Measurements from ENCODE around the gene FYTTD1.
A peak's percentile ranks its signal among the peaks of the same experiment; 100 is the strongest.

Gene FYTTD1

DNA sequence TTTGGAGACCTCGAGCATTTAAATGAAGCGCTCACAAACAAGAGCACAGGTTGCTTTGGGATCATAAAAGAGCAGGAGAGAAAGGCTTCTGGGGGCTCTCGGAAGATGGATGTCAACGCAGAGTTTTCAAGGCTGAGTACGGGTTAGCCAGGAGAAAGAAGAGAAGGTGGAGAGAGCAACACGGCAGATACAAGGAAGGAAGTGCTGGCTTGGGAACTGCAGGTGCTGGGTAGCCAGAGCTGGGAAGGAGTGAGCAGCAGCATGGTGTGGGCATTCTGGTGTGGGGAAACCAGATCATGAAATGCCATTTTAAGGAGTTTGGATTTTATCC, 12.4 kb upstream of the FYTTD1 start:
- Histone ChIP-seq H3K9me3 (ENCODE audit: control insufficient read depth in 2 of 2, low read length in 2 of 2) (no peaks in the 10 kb centered on the region), H3K4me1 (ENCODE audit: control insufficient read depth, insufficient read depth, low read length) (peaks cover 15% of the 10 kb centered on the region), H3K27me3 (ENCODE audit: control insufficient read depth in 1 of 2, insufficient read depth in 2 of 2, low read length in 2 of 2) (no peaks in the 10 kb centered on the region), H3K36me3 (ENCODE audit: control insufficient read depth in 2 of 2, insufficient read depth in 2 of 2, low read length in 2 of 2) (no peaks in the 10 kb centered on the region), H3K9ac (ENCODE audit: low read length in 2 of 2) (peak overlapping the region; percentile 71 to 84), H3K27ac (ENCODE audit: low read length) (peak overlapping the region; percentile 83), H3K4me3 (ENCODE audit: low read length in 2 of 2) (peak overlapping the region; percentile 71 to 87)

DNA sequence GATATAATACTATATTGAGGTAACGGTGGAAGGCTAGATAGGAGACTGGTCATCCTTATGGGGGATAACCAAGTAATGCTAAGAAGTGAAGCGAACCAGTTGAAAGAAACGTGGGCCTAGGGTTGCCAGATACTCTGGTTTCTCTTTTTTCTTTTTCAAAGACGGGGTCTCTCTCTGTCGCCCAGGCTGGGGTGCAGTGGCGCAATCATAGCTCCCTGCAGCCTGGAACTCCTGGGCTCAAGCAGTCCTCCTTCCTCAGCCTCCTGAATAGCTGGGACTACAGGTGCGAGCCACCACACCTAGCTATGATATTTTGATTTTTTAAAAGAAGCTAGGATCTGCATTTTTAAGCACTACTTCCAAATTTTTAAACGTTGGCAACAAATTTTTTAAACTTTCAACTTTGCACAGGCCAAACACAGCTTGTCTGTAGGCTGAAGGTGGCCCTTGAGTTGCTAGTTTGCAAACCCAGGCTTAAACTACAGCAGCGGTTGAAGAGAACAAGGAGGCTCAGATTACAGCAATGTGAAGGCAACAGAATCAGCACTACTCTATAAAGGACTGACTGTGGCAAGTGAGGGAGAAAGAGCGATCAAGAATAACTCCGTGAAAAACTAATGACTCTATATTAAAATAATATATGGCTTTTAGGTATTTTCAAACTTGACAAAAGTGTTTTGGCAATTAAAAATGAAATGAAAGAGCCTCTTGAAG, 11.8 kb upstream of the FYTTD1 start:
- peak overlapping the region; percentile 83 for H3K27ac ChIP-seq (ENCODE audit: low read length)
- no peaks in the 10 kb centered on the region for H3K9me3 ChIP-seq (ENCODE audit: control insufficient read depth in 2 of 2, low read length in 2 of 2)
- peak overlapping the region in 1 of 2 donors; percentile 87 for H3K4me3 ChIP-seq (ENCODE audit: low read length in 2 of 2)
- H3K36me3 ChIP-seq (ENCODE audit: control insufficient read depth in 2 of 2, insufficient read depth in 2 of 2, low read length in 2 of 2) = no peaks in the 10 kb centered on the region
- H3K9ac ChIP-seq (ENCODE audit: low read length in 2 of 2) = peak overlapping the region; percentile 71 to 84
- H3K4me1 ChIP-seq (ENCODE audit: control insufficient read depth, insufficient read depth, low read length) = peaks cover 15% of the 10 kb centered on the region
- no peaks in the 10 kb centered on the region for H3K27me3 ChIP-seq (ENCODE audit: control insufficient read depth in 1 of 2, insufficient read depth in 2 of 2, low read length in 2 of 2)

DNA sequence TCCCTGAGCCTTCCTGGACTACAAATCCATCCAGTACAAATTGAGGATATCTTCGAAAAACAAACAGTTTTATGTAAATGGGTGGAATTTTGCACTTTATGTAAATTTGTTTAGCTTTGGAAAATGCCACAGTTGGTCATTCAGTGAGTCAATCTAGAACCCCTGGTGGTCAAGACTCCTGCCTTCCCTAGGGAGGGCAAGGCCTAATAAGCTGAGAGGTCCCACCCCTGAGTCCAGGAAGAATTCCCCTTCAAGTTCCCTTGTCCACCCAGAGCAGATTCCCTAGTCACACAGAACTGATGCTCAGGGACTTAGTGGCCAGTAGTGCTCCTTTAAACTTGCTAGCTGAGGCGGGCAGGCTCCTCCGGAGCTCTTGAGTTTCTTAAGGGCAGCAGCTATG, 6.9 kb upstream of the FYTTD1 start:
- H3K27ac ChIP-seq (ENCODE audit: low read length) = no peak overlapping the region
- no peaks in the 10 kb centered on the region for H3K9me3 ChIP-seq (ENCODE audit: control insufficient read depth in 2 of 2, low read length in 2 of 2)
- no peak overlapping the region for H3K9ac ChIP-seq (ENCODE audit: low read length in 2 of 2)
- no peaks in the 10 kb centered on the region for H3K36me3 ChIP-seq (ENCODE audit: control insufficient read depth in 2 of 2, insufficient read depth in 2 of 2, low read length in 2 of 2)
- no peak overlapping the region for H3K4me3 ChIP-seq (ENCODE audit: low read length in 2 of 2)
- peaks cover 4% of the 10 kb centered on the region for H3K4me1 ChIP-seq (ENCODE audit: control insufficient read depth, insufficient read depth, low read length)
- H3K27me3 ChIP-seq (ENCODE audit: control insufficient read depth in 1 of 2, insufficient read depth in 2 of 2, low read length in 2 of 2) = no peaks in the 10 kb centered on the region

DNA sequence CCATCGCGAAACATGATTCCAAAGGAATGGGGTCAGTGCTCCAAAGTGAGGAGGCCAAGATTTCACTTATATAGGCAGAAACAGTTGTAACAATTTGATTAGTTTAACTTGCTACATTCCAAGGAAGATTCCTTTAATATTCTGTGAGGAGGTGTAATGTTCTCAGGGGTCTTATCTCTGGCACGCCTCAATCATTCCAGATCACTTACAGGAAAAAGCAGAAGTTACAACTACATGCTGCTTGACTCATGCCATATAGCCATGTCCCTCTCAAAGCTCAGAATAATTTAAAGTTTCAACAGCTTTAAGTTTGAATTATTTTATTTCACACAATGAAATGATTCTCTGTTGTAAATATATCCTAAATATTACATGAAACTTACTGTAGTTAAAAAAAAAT, 3.5 kb upstream of the FYTTD1 start:
- Histone ChIP-seq H3K4me1 (ENCODE audit: control insufficient read depth, insufficient read depth, low read length) (peaks cover 8% of the 10 kb centered on the region), H3K36me3 (ENCODE audit: control insufficient read depth in 2 of 2, insufficient read depth in 2 of 2, low read length in 2 of 2) (no peaks in the 10 kb centered on the region), H3K27me3 (ENCODE audit: control insufficient read depth in 1 of 2, insufficient read depth in 2 of 2, low read length in 2 of 2) (no peaks in the 10 kb centered on the region), H3K9ac (ENCODE audit: low read length in 2 of 2) (no peak overlapping the region), H3K27ac (ENCODE audit: low read length) (no peak overlapping the region), H3K9me3 (ENCODE audit: control insufficient read depth in 2 of 2, low read length in 2 of 2) (no peaks in the 10 kb centered on the region), H3K4me3 (ENCODE audit: low read length in 2 of 2) (no peak overlapping the region)

DNA sequence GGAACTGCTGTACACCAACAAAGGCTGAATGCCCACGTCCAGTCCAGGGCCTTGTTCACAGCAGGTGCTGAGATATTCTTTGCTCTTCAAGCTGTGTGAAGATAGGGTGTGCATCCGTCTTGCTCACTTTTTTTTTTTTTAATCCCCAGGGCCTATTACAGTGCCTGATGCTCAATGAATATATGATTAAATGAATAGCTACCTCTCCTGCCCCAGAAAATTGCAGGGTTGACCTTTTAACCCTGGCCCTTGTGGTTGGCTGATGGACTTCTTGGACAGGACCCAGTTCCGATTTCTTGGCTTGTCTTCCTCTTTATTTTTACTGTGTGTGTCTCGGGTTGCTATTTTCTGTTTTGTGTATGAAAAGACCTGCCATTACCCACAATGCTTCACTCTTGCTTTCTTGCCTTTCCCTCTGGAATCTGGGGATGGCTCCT, 2.9 kb upstream of the FYTTD1 start:
- H3K27me3 ChIP-seq (ENCODE audit: control insufficient read depth in 1 of 2, insufficient read depth in 2 of 2, low read length in 2 of 2) = no peaks in the 10 kb centered on the region
- H3K9me3 ChIP-seq (ENCODE audit: control insufficient read depth in 2 of 2, low read length in 2 of 2) = no peaks in the 10 kb centered on the region
- no peaks in the 10 kb centered on the region for H3K36me3 ChIP-seq (ENCODE audit: control insufficient read depth in 2 of 2, insufficient read depth in 2 of 2, low read length in 2 of 2)
- no peak overlapping the region for H3K4me3 ChIP-seq (ENCODE audit: low read length in 2 of 2)
- H3K4me1 ChIP-seq (ENCODE audit: control insufficient read depth, insufficient read depth, low read length) = peaks cover 13% of the 10 kb centered on the region
- H3K9ac ChIP-seq (ENCODE audit: low read length in 2 of 2) = no peak overlapping the region
- no peak overlapping the region for H3K27ac ChIP-seq (ENCODE audit: low read length)

DNA sequence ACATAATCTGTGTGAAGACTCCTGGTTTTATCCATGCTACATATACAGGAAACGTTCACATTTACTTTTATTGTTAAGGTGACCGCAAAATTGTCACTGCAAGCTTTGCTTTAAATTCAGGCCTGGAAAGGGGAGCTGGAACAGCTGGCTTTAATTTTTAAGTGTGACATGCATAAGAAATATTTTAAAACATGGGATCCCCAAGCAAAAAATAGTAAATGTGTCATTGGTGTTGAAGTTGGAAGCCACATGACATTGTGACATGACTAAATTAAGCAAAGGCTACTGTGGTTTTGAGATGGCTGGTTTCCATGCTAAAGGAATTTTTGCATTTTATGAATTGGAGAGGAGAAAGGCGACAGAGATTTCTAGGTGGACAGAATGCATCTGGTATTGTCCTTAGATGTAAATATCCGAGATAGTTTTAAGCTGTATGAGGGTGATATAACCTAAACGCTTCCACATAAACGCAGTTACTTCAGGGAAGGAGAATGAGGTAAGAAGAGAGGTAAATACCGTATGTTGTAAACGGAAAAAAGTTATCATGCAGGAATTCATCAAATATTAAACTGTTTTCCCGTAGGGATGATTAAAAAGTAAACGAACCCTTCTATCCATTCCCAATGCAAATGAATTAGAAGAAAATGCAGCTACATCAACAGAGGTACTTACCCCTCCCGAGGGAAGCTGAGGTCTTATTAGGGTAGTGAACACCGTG, 927 bp upstream of the FYTTD1 start:
- H3K36me3 ChIP-seq (ENCODE audit: control insufficient read depth in 2 of 2, insufficient read depth in 2 of 2, low read length in 2 of 2) = no peaks in the 10 kb centered on the region
- H3K4me3 ChIP-seq (ENCODE audit: low read length in 2 of 2) = peak overlapping the region; percentile 68 to 89
- peak overlapping the region; percentile 61 to 87 for H3K9ac ChIP-seq (ENCODE audit: low read length in 2 of 2)
- H3K27ac ChIP-seq (ENCODE audit: low read length) = peak overlapping the region; percentile 89
- H3K9me3 ChIP-seq (ENCODE audit: control insufficient read depth in 2 of 2, low read length in 2 of 2) = no peaks in the 10 kb centered on the region
- peaks cover 18% of the 10 kb centered on the region for H3K4me1 ChIP-seq (ENCODE audit: control insufficient read depth, insufficient read depth, low read length)
- H3K27me3 ChIP-seq (ENCODE audit: control insufficient read depth in 1 of 2, insufficient read depth in 2 of 2, low read length in 2 of 2) = no peaks in the 10 kb centered on the region

DNA sequence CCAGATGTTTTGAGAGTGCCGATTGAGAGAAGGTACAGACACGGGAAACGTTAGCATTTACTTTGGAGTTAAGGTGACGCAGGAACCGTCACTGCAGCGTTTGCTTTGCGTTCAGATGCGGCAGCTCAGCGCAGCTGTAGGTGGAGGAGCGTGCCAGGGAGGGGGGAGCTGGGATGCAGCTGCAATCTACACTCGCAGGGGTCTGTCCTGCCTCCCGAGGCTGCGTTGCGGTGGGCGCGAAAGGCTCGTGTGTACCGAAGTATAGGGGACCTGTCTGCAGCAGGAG, 425 bp upstream of the FYTTD1 start:
- H3K36me3 ChIP-seq (ENCODE audit: control insufficient read depth in 2 of 2, insufficient read depth in 2 of 2, low read length in 2 of 2) = no peaks in the 10 kb centered on the region
- no peaks in the 10 kb centered on the region for H3K27me3 ChIP-seq (ENCODE audit: control insufficient read depth in 1 of 2, insufficient read depth in 2 of 2, low read length in 2 of 2)
- H3K27ac ChIP-seq (ENCODE audit: low read length) = peak overlapping the region; percentile 89
- peak overlapping the region; percentile 68 to 89 for H3K4me3 ChIP-seq (ENCODE audit: low read length in 2 of 2)
- H3K9ac ChIP-seq (ENCODE audit: low read length in 2 of 2) = peak overlapping the region; percentile 61 to 87
- H3K9me3 ChIP-seq (ENCODE audit: control insufficient read depth in 2 of 2, low read length in 2 of 2) = no peaks in the 10 kb centered on the region
- peaks cover 18% of the 10 kb centered on the region for H3K4me1 ChIP-seq (ENCODE audit: control insufficient read depth, insufficient read depth, low read length)

DNA sequence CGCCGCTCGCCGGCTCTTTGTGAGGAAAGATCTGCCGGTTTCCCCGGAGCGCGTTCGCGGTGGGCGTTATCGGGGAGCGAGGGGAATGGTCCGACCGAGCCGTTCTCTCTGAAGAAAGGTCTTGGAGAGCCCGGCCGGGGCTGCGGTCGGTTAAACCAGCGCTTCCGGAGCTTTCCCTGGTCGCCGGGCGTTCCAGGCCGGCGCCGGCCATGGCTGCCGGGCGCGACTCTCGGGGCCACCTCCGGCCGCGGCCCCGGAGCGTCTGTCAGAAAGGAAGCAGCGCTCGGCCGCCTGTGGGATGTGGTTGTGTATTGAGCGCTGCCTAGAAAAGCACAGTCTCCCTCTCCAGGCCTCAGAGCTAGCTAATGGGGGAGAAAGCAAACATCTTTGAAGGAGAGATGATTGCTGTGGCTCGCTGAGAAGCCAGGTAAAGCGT, 731 bp downstream of the FYTTD1 start:
- peak overlapping the region; percentile 89 for H3K27ac ChIP-seq (ENCODE audit: low read length)
- H3K4me3 ChIP-seq (ENCODE audit: low read length in 2 of 2) = peak overlapping the region; percentile 59 to 89
- H3K9me3 ChIP-seq (ENCODE audit: control insufficient read depth in 2 of 2, low read length in 2 of 2) = no peaks in the 10 kb centered on the region
- H3K4me1 ChIP-seq (ENCODE audit: control insufficient read depth, insufficient read depth, low read length) = peaks cover 18% of the 10 kb centered on the region
- no peaks in the 10 kb centered on the region for H3K36me3 ChIP-seq (ENCODE audit: control insufficient read depth in 2 of 2, insufficient read depth in 2 of 2, low read length in 2 of 2)
- H3K9ac ChIP-seq (ENCODE audit: low read length in 2 of 2) = peak overlapping the region; percentile 61 to 92
- no peaks in the 10 kb centered on the region for H3K27me3 ChIP-seq (ENCODE audit: control insufficient read depth in 1 of 2, insufficient read depth in 2 of 2, low read length in 2 of 2)

DNA sequence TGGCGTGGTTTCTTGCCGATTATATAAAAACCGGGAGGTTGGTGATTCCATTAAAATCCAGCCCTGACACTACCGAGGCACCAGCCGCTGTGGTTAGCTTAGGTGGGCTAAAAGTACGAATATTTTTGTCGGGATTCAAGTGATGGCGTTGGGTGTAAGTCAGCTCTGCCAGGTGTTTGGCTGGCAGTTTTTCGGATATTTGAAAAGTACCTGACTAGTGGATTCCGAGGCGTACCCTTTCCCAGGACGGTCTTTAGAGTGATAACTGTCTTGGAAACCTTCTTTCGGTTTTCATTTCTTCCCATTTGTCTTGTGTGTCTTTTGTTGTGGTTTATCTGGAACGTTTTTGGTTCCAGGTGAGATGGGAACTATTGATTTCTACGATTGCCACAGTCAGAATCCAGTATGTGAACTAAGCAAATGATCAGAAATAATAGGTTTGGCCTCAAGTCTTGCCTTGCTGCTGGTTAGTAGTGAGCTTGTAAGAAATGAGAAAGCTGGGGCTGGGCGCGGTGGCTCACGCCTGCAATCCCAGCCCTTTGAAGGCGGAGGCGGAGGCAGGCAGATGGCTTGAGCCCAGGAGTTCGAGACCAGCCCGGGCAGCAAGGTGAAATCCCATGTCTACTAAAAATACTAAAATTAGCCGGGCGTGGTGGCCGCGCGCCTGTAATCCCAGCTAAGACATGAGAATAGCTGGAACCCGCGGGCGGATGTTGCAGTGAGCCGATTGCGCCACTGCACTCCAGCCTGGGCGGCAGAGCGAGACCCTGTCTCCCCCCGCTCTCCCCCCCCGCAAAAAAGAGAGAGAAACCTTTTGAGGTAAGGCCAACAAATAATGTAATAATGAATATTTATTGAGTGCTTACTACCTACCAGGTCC, 1.4 kb downstream of the FYTTD1 start:
- Histone ChIP-seq H3K36me3 (ENCODE audit: control insufficient read depth in 2 of 2, insufficient read depth in 2 of 2, low read length in 2 of 2) (no peaks in the 10 kb centered on the region), H3K27ac (ENCODE audit: low read length) (peak overlapping the region; percentile 89), H3K9ac (ENCODE audit: low read length in 2 of 2) (peak overlapping the region; percentile 61 to 92), H3K4me1 (ENCODE audit: control insufficient read depth, insufficient read depth, low read length) (peaks cover 18% of the 10 kb centered on the region), H3K9me3 (ENCODE audit: control insufficient read depth in 2 of 2, low read length in 2 of 2) (no peaks in the 10 kb centered on the region), H3K27me3 (ENCODE audit: control insufficient read depth in 1 of 2, insufficient read depth in 2 of 2, low read length in 2 of 2) (no peaks in the 10 kb centered on the region), H3K4me3 (ENCODE audit: low read length in 2 of 2) (peak overlapping the region; percentile 59 to 89)

DNA sequence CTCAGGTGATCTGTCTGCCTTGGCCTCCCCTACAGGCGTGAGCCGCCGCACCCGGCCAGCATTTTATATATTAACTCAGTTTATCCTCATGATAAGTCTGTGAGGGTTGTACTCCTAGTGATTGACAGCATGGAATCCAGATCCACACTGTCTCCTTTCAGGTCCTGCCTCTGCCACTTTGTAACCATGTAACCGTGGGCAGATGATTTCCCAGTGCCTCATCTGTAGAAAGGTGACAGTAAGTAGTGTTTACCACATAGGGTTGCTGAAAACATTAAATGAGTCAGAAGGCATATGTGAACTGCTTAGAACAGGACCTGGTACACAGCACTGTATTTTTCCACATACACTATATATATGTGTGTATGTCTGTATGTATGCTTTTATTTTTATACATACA, 2.4 kb downstream of the FYTTD1 start:
- Histone ChIP-seq H3K4me1 (ENCODE audit: control insufficient read depth, insufficient read depth, low read length) (peaks cover 14% of the 10 kb centered on the region), H3K27me3 (ENCODE audit: control insufficient read depth in 1 of 2, insufficient read depth in 2 of 2, low read length in 2 of 2) (no peaks in the 10 kb centered on the region), H3K27ac (ENCODE audit: low read length) (no peak overlapping the region)

More for the DNA sequence above, 2.4 kb downstream of the FYTTD1 start:
- H3K4me3 ChIP-seq (ENCODE audit: low read length in 2 of 2) = peak overlapping the region in 1 of 2 donors; percentile 13
- H3K9ac ChIP-seq (ENCODE audit: low read length in 2 of 2) = no peak overlapping the region
- H3K9me3 ChIP-seq (ENCODE audit: control insufficient read depth in 2 of 2, low read length in 2 of 2) = no peaks in the 10 kb centered on the region
- H3K36me3 ChIP-seq (ENCODE audit: control insufficient read depth in 2 of 2, insufficient read depth in 2 of 2, low read length in 2 of 2) = no peaks in the 10 kb centered on the region

Data from stomach smooth muscle (tissue), 2 donors.